Spleen (tissue), 7 donors: ENCODE data around the gene GOLIM4.

Experiments used
- CTCF ChIP-seq, 11 experiments: fragments of 200-600 bp in 7 of 11; fragments of 450-650 bp in 4 of 11; sonication (generic) in 4 of 11; IDR thresholded peaks in 8 of 11; conservative IDR thresholded peaks in 3 of 11; 1 replicate in 7 of 11; 2 replicates in 4 of 11; pipeline versions ENCODE4 v1.4.0 to v1.8.0; 2016 to 2021; ENCODE audit warnings: antibody characterized with exemption in 11 of 11, inconsistent platforms in 4 of 11, mild to moderate bottlenecking in 1 of 11
- POLR2A ChIP-seq, 3 donors: fragments of 450-650 bp; IDR thresholded peaks; one replicate each; pipeline ENCODE4 v1.5.1; 2017; ENCODE audit warnings: antibody characterized with exemption in 3 of 3, mild to moderate bottlenecking in 1 of 3
- POLR2AphosphoS5 ChIP-seq, 3 donors: sonication (generic); formaldehyde crosslinking; IDR thresholded peaks; one replicate each; pipeline ENCODE4 v1.5.1; 2017; ENCODE audit warnings: antibody characterized with exemption in 3 of 3
- donor health status: DM: no; HTN: no; CAD: no; lungs with moderate emphysema.
- donor health status: DM: no; HTN: no; CAD: no.
- donor health status: DM: no; HTN: no; CAD: no.

- TF ChIP-seq POLR2A (IDR thresholded peaks at IDR 0.05) (no peak), CTCF (IDR thresholded peaks at IDR 0.05 in 8 of 11, conservative IDR thresholded peaks at IDR 0.05 in 3 of 11) (no peak), POLR2AphosphoS5 (IDR thresholded peaks at IDR 0.05) (no peak)
Measured at GRCh38 chr3:167989999-167990398, 105.7 kb downstream of the GOLIM4 start.
